Upper lobe of left lung (tissue), 6 donors: ENCODE data around the gene STAT5B. TPM values are rescaled to one million over a fixed set of nuclear protein-coding genes. Genes with fewer than 3 reads are reported as not detected.

Source experiments
- ATAC-seq, 2 donors: fragments of 200-7000 bp; cut with Tn5 transposase; one replicate each; pipeline ENCODE4 v1.9.1; 2022; ENCODE audit warnings: mild to moderate bottlenecking in 2 of 2, moderate library complexity in 2 of 2; ENCODE audit not compliant: low FRiP score in 2 of 2
- DNase-seq, 2 donors: peaks; one replicate each; pipeline ENCODE4 v3.0.0-alpha.2; 2019 to 2020
- H3K27ac ChIP-seq, 4 donors: fragments of 200-600 bp; sonication (generic); one replicate each; pipeline ENCODE4 v1.5.1; 2016 to 2019
- H3K27me3 ChIP-seq, 4 donors: fragments of 200-600 bp; sonication (generic); one replicate each; pipeline ENCODE4 v1.5.1; 2017 to 2019
- H3K36me3 ChIP-seq, 4 donors: fragments of 200-600 bp; sonication (generic); one replicate each; pipeline ENCODE4 v1.5.1; 2016 to 2019
- H3K4me1 ChIP-seq, 4 donors: fragments of 200-600 bp; sonication (generic); one replicate each; pipeline ENCODE4 v1.5.1; 2018 to 2019
- H3K4me3 ChIP-seq, 4 donors: fragments of 200-600 bp; sonication (generic); one replicate each; pipeline ENCODE4 v1.5.1; 2017 to 2019; ENCODE audit warnings: mild to moderate bottlenecking in 2 of 4, moderate library complexity in 1 of 4
- H3K9me3 ChIP-seq, 4 donors: fragments of 200-600 bp; sonication (generic); one replicate each; pipeline ENCODE4 v1.5.1; 2018 to 2019
- CTCF ChIP-seq, 6 experiments: fragments of 450-650 bp in 4 of 6; fragments of 200-600 bp in 2 of 6; sonication (generic) in 2 of 6; IDR thresholded peaks; one replicate each; pipeline ENCODE4 v1.5.1; 2016 to 2019; ENCODE audit warnings: antibody characterized with exemption in 6 of 6
- EP300 ChIP-seq, 4 donors: sonication (generic); formaldehyde crosslinking; IDR thresholded peaks; one replicate each; pipeline ENCODE4 v1.5.1; 2017; ENCODE audit warnings: antibody characterized with exemption in 4 of 4, control low read depth in 2 of 4
- POLR2A ChIP-seq, 4 donors: fragments of 450-650 bp; IDR thresholded peaks; one replicate each; pipeline ENCODE4 v1.5.1; 2016 to 2017; ENCODE audit warnings: antibody characterized with exemption in 4 of 4, mild to moderate bottlenecking in 2 of 4
- POLR2AphosphoS5 ChIP-seq, 2 donors: sonication (generic); formaldehyde crosslinking; IDR thresholded peaks; one replicate each; pipeline ENCODE4 v1.5.1; 2017; ENCODE audit warnings: antibody characterized with exemption in 2 of 2
- WGBS, 2 donors: methylation state at CpG; one replicate each; pipeline ENCODE4 v1.1.5; 2017 to 2018; 5-methylcytosine and 5-hydroxymethylcytosine counted together
- total RNA-seq, 6 donors: library from RNA; depleted of rRNA in 4 of 6; stranded (reverse); fragments of >200 nt in 4 of 6; gene quantifications; one replicate each; pipeline versions ENCODE4 v1.1.0 to v1.2.1, GENCODE V29; 2016 to 2021
- donor health status: DM: no; HTN: no; CAD: no; lungs with moderate emphysema.
- donor health status: DM: no; HTN: yes; CAD: no; lungs with severe emphysema.

STAT5B gene
- total RNA-seq, 6 donors from 2014 or later: 48.6 to 115 (median 66.3) TPM

GRCh38 chr17:42313389-42313772, 37.2 kb upstream of the STAT5B start:
- TF ChIP-seq POLR2A (IDR thresholded peaks at IDR 0.05) (no peak), POLR2AphosphoS5 (IDR thresholded peaks at IDR 0.05) (no peak), EP300 (IDR thresholded peaks at IDR 0.05) (no peak), CTCF (IDR thresholded peaks at IDR 0.05) (no peak)
- ATAC-seq: no peak
- Histone ChIP-seq H3K4me3 (no peak overlapping the region), H3K27ac (peak overlapping the region in 3 of 4 donors; percentile 44 to 80 (median 62)), H3K36me3 (peaks cover 31 to 90% (median 72%) of the 10 kb centered on the region in 4 donors), H3K4me1 (peaks cover 34 to 51% (median 48%) of the 10 kb centered on the region in 4 donors), H3K27me3 (no peaks in the 10 kb centered on the region), H3K9me3 (no peaks in the 10 kb centered on the region)
- WGBS, 2 donors: 85 to 89% methylated on average over 4 of the region's 4 CpGs
- no peak for DNase-seq

GRCh38 chr17:42312285-42313130, 36.3 kb upstream of the STAT5B start:
- ATAC-seq (peak; percentile 82 to 88), DNase-seq (peak; percentile 91 to 93)
- Histone ChIP-seq H3K4me1 (peaks cover 34 to 51% (median 48%) of the 10 kb centered on the region in 4 donors), H3K27ac (peak overlapping the region; percentile 50 to 80 (median 75)), H3K36me3 (peaks cover 31 to 90% (median 72%) of the 10 kb centered on the region in 4 donors), H3K4me3 (peak overlapping the region in 3 of 4 donors; percentile 4 to 22 (median 19)), H3K27me3 (no peaks in the 10 kb centered on the region), H3K9me3 (no peaks in the 10 kb centered on the region)
- no peak for TF ChIP-seq POLR2A (IDR thresholded peaks at IDR 0.05)
- peak; percentile 54 to 76 for TF ChIP-seq POLR2AphosphoS5 (IDR thresholded peaks at IDR 0.05)
- peak; percentile 43 to 78 (median 74) for TF ChIP-seq CTCF (IDR thresholded peaks at IDR 0.05)
- TF ChIP-seq EP300 (IDR thresholded peaks at IDR 0.05): no peak
- whole genome bisulfite sequencing, 2 donors: 38 to 59% methylated on average over 21 to 24 of the region's 54 CpGs

GRCh38 chr17:42312035-42312284, 35.8 kb upstream of the STAT5B start:
- peaks cover 28 to 90% (median 72%) of the 10 kb centered on the region in 4 donors for H3K36me3 ChIP-seq
- H3K9me3 ChIP-seq: no peaks in the 10 kb centered on the region
- H3K27ac ChIP-seq: peak overlapping the region; percentile 50 to 80 (median 75)
- 18 to 26% methylated on average over 4 to 5 of the region's 5 CpGs for WGBS, 2 donors
- no peak for DNase-seq
- H3K4me3 ChIP-seq: peak overlapping the region in 1 of 4 donors; percentile 19
- no peak for ATAC-seq
- TF ChIP-seq CTCF (IDR thresholded peaks at IDR 0.05): no peak
- no peak for TF ChIP-seq POLR2A (IDR thresholded peaks at IDR 0.05)
- no peak for TF ChIP-seq POLR2AphosphoS5 (IDR thresholded peaks at IDR 0.05)
- no peak for TF ChIP-seq EP300 (IDR thresholded peaks at IDR 0.05)
- H3K27me3 ChIP-seq: no peaks in the 10 kb centered on the region
- H3K4me1 ChIP-seq: peaks cover 34 to 51% (median 48%) of the 10 kb centered on the region in 4 donors

GRCh38 chr17:42311240-42312034, 35.2 kb upstream of the STAT5B start:
- Histone ChIP-seq H3K4me1 (peaks cover 34 to 51% (median 48%) of the 10 kb centered on the region in 4 donors), H3K36me3 (peaks cover 30 to 90% (median 72%) of the 10 kb centered on the region in 4 donors), H3K4me3 (peak overlapping the region in 1 of 4 donors; percentile 19), H3K27me3 (no peaks in the 10 kb centered on the region), H3K27ac (peak overlapping the region; percentile 50 to 80 (median 75)), H3K9me3 (no peaks in the 10 kb centered on the region)
- peak; percentile 93 to 95 for ATAC-seq
- 52 to 53% methylated on average over 18 to 19 of the region's 19 CpGs for WGBS, 2 donors
- DNase-seq: peak; percentile 78 to 97
- TF ChIP-seq POLR2A (IDR thresholded peaks at IDR 0.05): peak in 2 of 4 donors; percentile 4 to 9
- peak; percentile 65 to 70 for TF ChIP-seq POLR2AphosphoS5 (IDR thresholded peaks at IDR 0.05)
- no peak for TF ChIP-seq CTCF (IDR thresholded peaks at IDR 0.05)
- TF ChIP-seq EP300 (IDR thresholded peaks at IDR 0.05): no peak
